PFSK-1 (cell line): ENCODE data around the gene PHACTR1.

Experiments
- POLR2AphosphoS5 ChIP-seq: IDR thresholded peaks from 2 replicates; pipeline ENCODE4 v1.6.1; 2012; ENCODE audit warnings: low read depth, mild to moderate bottlenecking, control low read depth, low read length, moderate library complexity
- SIN3A ChIP-seq: IDR thresholded peaks from 2 replicates; pipeline ENCODE4 v1.6.1; 2012; ENCODE audit warnings: mild to moderate bottlenecking, low read length, moderate library complexity, borderline replicate concordance; ENCODE audit not compliant: insufficient read depth
- TAF1 ChIP-seq: IDR thresholded peaks from 2 replicates; pipeline ENCODE4 v1.6.1; 2012; ENCODE audit warnings: low read length, control low read depth, borderline replicate concordance; ENCODE audit not compliant: insufficient read depth
- TF ChIP-seq, protein P1 (sequence below), 2 experiments: IDR thresholded peaks; 2 replicates each; pipeline versions ENCODE4 v1.6.1 to v1.8.0; 2011 to 2012; ENCODE audit warnings: low read depth in 2 of 2, low read length in 2 of 2, control low read depth in 1 of 2, inconsistent platforms in 1 of 2, mild to moderate bottlenecking in 1 of 2, moderate library complexity in 1 of 2; ENCODE audit not compliant: insufficient read depth in 1 of 2

DNA sequence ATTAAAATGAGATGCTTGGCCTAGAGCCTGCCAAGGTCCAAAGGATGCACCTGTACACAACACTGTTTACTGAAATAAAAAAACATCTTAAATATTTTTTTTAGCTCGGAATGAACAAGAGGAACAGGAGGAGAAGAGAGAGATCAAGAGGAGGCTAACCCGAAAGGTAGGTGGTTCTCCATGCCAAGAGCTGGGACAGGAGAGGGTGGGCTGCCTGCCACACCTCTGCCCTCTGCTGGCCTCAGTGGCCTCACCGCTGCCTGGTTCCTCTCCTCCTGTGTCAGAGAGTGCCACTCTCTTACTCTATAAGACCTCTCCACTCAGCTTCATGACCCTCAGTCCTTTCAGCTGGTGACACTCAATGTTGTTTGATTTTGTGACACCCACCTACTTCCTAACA lies 561.6 kb downstream of the PHACTR1 start:
- TF ChIP-seq, protein P1, sequence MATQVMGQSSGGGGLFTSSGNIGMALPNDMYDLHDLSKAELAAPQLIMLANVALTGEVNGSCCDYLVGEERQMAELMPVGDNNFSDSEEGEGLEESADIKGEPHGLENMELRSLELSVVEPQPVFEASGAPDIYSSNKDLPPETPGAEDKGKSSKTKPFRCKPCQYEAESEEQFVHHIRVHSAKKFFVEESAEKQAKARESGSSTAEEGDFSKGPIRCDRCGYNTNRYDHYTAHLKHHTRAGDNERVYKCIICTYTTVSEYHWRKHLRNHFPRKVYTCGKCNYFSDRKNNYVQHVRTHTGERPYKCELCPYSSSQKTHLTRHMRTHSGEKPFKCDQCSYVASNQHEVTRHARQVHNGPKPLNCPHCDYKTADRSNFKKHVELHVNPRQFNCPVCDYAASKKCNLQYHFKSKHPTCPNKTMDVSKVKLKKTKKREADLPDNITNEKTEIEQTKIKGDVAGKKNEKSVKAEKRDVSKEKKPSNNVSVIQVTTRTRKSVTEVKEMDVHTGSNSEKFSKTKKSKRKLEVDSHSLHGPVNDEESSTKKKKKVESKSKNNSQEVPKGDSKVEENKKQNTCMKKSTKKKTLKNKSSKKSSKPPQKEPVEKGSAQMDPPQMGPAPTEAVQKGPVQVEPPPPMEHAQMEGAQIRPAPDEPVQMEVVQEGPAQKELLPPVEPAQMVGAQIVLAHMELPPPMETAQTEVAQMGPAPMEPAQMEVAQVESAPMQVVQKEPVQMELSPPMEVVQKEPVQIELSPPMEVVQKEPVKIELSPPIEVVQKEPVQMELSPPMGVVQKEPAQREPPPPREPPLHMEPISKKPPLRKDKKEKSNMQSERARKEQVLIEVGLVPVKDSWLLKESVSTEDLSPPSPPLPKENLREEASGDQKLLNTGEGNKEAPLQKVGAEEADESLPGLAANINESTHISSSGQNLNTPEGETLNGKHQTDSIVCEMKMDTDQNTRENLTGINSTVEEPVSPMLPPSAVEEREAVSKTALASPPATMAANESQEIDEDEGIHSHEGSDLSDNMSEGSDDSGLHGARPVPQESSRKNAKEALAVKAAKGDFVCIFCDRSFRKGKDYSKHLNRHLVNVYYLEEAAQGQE (IDR thresholded peaks at IDR 0.05; ENCODE audit: insufficient read depth in 1 of 2, low read depth in 2 of 2, low read length in 2 of 2) = no peak
- TF ChIP-seq POLR2AphosphoS5 (no peak), SIN3A (no peak), TAF1 (no peak)
